ENCODE data around the gene LRFN2.

LRFN2 gene

GRCh38 chr6:40611434-40611833, 24.3 kb upstream of the LRFN2 start:
- TF ChIP-seq JUND (IDR thresholded peaks at IDR 0.05; ENCODE audit: low read depth) = no peak
- in situ Hi-C loops (cut with HindIII; ENCODE audit: low pct_unique_long_range_greater_than_20kb, low sequenced_read_pairs) = no loop called here
- no peak for DNase-seq (ENCODE audit: low read depth in 1 of 2, low spot score in 1 of 2)

GRCh38 chr6:40610229-40610628, 23.1 kb upstream of the LRFN2 start:
- no peak for TF ChIP-seq JUND (IDR thresholded peaks at IDR 0.05; ENCODE audit: low read depth)
- in situ Hi-C loops (cut with HindIII; ENCODE audit: low pct_unique_long_range_greater_than_20kb, low sequenced_read_pairs) = no loop called here
- no peak for DNase-seq (ENCODE audit: low read depth in 1 of 2, low spot score in 1 of 2)

DNA sequence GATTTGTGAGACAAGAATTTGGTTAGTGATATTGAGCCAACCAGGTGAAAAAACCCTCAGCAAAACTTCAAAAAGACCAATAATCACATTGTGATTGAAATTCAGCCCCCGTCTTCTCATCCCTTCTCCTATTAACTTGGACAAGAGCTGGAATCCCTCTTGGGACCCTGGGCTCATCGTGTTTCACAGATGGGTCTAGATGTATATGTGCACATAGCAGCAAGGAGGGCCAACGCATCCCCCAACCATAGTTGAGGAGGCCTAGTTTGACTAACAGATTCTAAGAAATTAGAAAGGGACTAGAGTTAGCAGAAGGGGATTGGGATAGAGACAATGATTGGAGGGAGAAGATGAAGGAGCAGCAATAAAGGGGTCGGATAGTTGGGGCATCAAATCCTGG, 19.8 kb upstream of the LRFN2 start:
- in situ Hi-C loops (cut with HindIII; ENCODE audit: low pct_unique_long_range_greater_than_20kb, low sequenced_read_pairs) = no loop called here

DNA sequence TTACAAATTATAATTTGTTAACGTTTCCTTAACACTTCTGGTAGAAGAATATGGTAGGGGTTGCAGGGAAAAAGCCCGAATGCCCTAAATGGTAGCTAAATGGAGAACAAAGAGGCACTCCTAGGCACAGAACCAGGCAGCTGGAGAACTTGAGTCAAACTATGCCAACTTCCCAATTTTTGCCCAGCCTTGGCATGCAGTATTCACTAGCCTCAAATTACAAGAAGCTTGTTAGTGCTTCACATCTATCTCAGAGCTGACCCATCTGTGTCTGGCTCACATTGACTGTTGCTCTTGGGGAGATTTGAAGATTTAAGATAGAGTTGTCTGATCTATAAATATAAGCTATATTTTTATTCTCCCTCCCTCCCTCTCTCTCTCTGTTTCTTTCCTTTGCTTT, 19.4 kb upstream of the LRFN2 start:
- DNase-seq (ENCODE audit: low read depth in 1 of 2, low spot score in 1 of 2) = no peak
- in situ Hi-C loops (cut with HindIII; ENCODE audit: low pct_unique_long_range_greater_than_20kb, low sequenced_read_pairs) = no loop called here
- TF ChIP-seq JUND (IDR thresholded peaks at IDR 0.05; ENCODE audit: low read depth) = no peak

More for the DNA sequence above, 19.8 kb upstream of the LRFN2 start:
- no peak for DNase-seq (ENCODE audit: low read depth in 1 of 2, low spot score in 1 of 2)
- TF ChIP-seq JUND (IDR thresholded peaks at IDR 0.05; ENCODE audit: low read depth) = no peak

DNA sequence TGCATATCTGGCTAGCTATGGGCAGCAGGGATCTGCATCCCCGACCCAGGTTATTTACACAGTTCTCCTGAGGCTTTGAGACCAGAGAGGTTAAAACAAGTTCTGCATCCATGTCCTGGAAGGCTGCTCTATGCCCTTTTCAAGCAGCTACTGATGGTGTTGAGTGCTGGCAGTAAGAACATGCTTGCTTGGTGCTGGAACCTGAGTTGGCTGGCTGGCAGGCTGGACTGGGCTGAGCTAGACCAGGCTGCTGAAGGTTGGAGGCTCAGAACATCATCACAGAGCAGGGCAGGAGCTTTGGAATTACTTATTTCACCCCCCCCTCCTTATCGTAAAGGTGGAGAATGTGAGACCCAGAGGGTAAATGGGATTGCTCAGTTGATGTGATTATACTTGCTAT, 16.9 kb upstream of the LRFN2 start:
- no peak for DNase-seq (ENCODE audit: low read depth in 1 of 2, low spot score in 1 of 2)
- in situ Hi-C loops (cut with HindIII; ENCODE audit: low pct_unique_long_range_greater_than_20kb, low sequenced_read_pairs) = no loop called here
- no peak for TF ChIP-seq JUND (IDR thresholded peaks at IDR 0.05; ENCODE audit: low read depth)

DNA sequence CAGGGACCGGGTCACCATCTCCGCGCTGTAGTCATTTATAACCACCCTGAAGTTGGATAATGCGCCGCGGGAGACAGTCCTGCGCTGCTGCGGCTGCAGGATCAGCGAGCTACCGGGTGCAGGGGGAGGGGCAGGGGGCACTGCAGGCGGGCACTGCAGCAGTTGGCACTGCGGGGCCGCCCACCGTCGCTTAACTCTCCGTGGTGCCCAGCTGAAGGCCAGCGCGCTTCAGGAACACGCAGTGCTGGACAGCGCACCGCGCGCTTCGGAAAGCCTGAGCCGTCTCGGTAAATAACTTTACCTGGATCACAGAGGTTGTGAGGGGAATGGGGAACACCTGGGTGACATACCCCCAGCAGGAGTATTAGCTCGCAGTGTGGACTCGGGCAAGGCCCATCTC, 12.4 kb upstream of the LRFN2 start:
- DNase-seq (ENCODE audit: low read depth in 1 of 2, low spot score in 1 of 2) = no peak
- in situ Hi-C loops (cut with HindIII; ENCODE audit: low pct_unique_long_range_greater_than_20kb, low sequenced_read_pairs) = no loop called here
- TF ChIP-seq JUND (IDR thresholded peaks at IDR 0.05; ENCODE audit: low read depth) = no peak

GRCh38 chr6:40598516-40598915, 11.4 kb upstream of the LRFN2 start:
- in situ Hi-C loops (cut with HindIII; ENCODE audit: low pct_unique_long_range_greater_than_20kb, low sequenced_read_pairs) = no loop called here
- no peak for DNase-seq (ENCODE audit: low read depth in 1 of 2, low spot score in 1 of 2)
- TF ChIP-seq JUND (IDR thresholded peaks at IDR 0.05; ENCODE audit: low read depth) = no peak

DNA sequence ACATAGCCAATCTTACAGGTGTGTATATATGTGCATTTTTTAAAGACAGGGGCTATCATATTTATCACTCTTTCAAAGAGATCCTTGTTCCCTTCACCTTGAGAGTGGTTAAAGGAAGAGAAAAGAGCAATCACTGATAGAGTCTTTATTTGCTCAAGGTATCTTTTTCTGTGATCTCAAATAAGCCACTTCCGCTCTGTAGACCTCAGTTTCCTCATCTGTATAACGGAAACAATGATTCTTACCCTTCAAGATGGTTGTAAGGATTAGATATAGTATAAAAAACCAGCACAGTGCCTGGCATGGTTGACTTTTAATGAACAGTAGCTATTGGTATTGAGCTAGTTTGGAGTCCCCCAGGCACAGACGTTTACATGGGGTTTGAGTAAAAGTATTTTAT, 10.1 kb upstream of the LRFN2 start:
- no peak for TF ChIP-seq JUND (IDR thresholded peaks at IDR 0.05; ENCODE audit: low read depth)

GRCh38 chr6:40588480-40588879, 1.3 kb upstream of the LRFN2 start:
- peak in 1 of 2 experiments; percentile 20 for DNase-seq (ENCODE audit: low read depth in 1 of 2, low spot score in 1 of 2)
- no peak for TF ChIP-seq JUND (IDR thresholded peaks at IDR 0.05; ENCODE audit: low read depth)
- in situ Hi-C loops (cut with HindIII; ENCODE audit: low pct_unique_long_range_greater_than_20kb, low sequenced_read_pairs) = no loop called here

More for the DNA sequence above, 10.1 kb upstream of the LRFN2 start:
- in situ Hi-C loops (cut with HindIII; ENCODE audit: low pct_unique_long_range_greater_than_20kb, low sequenced_read_pairs) = no loop called here
- DNase-seq (ENCODE audit: low read depth in 1 of 2, low spot score in 1 of 2) = no peak

- in situ Hi-C loops (cut with HindIII; ENCODE audit: low pct_unique_long_range_greater_than_20kb, low sequenced_read_pairs) = no loop called here
- DNase-seq (ENCODE audit: low read depth in 1 of 2, low spot score in 1 of 2) = no peak
- no peak for TF ChIP-seq JUND (IDR thresholded peaks at IDR 0.05; ENCODE audit: low read depth)
These were observed 863 bp upstream of the LRFN2 start for GRCh38 chr6:40588070-40588384.

GRCh38 chr6:40586369-40587201, 579 bp downstream of the LRFN2 start:
- no peak for DNase-seq (ENCODE audit: low read depth in 1 of 2, low spot score in 1 of 2)
- TF ChIP-seq JUND (IDR thresholded peaks at IDR 0.05; ENCODE audit: low read depth) = no peak
- in situ Hi-C loops (cut with HindIII; ENCODE audit: low pct_unique_long_range_greater_than_20kb, low sequenced_read_pairs) = no loop called here

DNA sequence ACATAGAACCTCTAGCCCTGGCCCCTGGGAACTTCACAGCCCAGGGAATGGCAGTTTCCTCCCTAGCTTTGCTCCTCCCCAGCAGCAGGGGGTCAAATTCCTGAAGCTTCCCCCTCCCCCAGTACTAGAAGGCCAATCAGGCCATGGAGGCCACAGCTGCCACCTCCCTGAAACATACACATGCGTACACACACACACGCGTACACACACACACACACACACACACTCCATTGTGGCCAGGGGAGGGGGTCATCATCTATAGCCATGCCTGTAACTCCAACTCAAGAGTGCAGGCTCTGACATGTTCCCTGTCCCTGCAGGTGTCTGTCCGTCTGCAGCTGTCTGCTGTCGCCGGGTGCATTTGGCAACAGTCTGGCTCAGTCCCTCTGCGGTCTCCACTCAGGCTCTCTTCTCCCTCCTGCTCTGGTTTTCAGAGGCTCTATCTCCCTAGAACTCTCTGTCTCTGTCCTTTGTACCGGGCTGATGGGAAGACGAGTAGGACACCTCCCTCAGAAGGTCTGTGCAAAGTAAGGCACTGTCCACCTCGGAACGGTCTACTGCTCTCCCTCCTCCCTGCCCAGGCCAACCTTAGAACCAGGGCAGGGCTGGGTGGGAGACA, 1.4 kb downstream of the LRFN2 start:
- in situ Hi-C loops (cut with HindIII; ENCODE audit: low pct_unique_long_range_greater_than_20kb, low sequenced_read_pairs) = no loop called here
- peak in 1 of 2 experiments; percentile 3 for DNase-seq (ENCODE audit: low read depth in 1 of 2, low spot score in 1 of 2)
- TF ChIP-seq JUND (IDR thresholded peaks at IDR 0.05; ENCODE audit: low read depth) = no peak

DNA sequence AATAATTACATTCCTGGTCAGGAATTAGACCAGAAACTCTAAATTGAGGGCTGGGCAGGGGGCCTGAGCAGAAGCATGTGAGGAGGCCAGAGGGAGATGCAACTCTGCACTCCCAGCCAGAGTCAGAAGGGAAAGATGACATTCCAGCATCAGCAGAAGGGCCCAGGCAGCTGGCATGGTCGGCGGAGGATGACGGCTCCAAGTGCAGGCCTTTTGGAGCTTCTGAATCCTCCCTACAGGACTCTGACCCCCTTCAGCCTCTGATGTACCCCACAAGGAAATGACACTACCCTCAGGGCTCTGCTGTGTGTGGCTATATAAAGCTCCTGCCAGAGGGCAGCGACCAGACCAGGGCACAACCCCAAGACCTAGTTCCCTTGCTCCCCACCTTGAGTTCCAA, 1.9 kb downstream of the LRFN2 start:
- TF ChIP-seq JUND (IDR thresholded peaks at IDR 0.05; ENCODE audit: low read depth) = no peak
- in situ Hi-C loops (cut with HindIII; ENCODE audit: low pct_unique_long_range_greater_than_20kb, low sequenced_read_pairs) = no loop called here

More for the DNA sequence above, 1.9 kb downstream of the LRFN2 start:
- no peak for DNase-seq (ENCODE audit: low read depth in 1 of 2, low spot score in 1 of 2)

Data from T47D (cell line).